Muscle layer of duodenum (tissue), 2 donors: ENCODE results near the gene MAP7.
"Not testable (repeated sequence)": the region's sequence is repeated elsewhere in the genome, so short reads cannot be mapped to it uniquely, and the experiment has no call there.

Source experiments
- H3K27ac ChIP-seq: one replicate; pipeline ENCODE4 v1.7.0; 2013; ENCODE audit warnings: mild to moderate bottlenecking, low read length
- H3K27me3 ChIP-seq: one replicate; pipeline ENCODE4 v1.7.0; 2013; ENCODE audit warnings: low read depth, mild to moderate bottlenecking, control low read depth, low read length
- H3K36me3 ChIP-seq, 2 donors: one replicate each; pipeline ENCODE4 v1.7.0; 2013; ENCODE audit warnings: low read length in 2 of 2, control low read depth in 1 of 2, mild to moderate bottlenecking in 1 of 2; ENCODE audit not compliant: insufficient read depth in 2 of 2, control insufficient read depth in 1 of 2
- H3K4me1 ChIP-seq, 2 donors: one replicate each; pipeline ENCODE4 v1.7.0; 2013; ENCODE audit warnings: low read length in 2 of 2, mild to moderate bottlenecking in 2 of 2, control low read depth in 1 of 2, moderate library complexity in 1 of 2; ENCODE audit not compliant: insufficient read depth in 2 of 2, control insufficient read depth in 1 of 2
- H3K4me3 ChIP-seq, 2 donors: one replicate each; pipeline ENCODE4 v1.7.0; 2013; ENCODE audit warnings: low read length in 2 of 2, low read depth in 1 of 2, mild to moderate bottlenecking in 1 of 2
- H3K9me3 ChIP-seq, 2 donors: one replicate each; pipeline ENCODE4 v1.7.0; 2013; ENCODE audit warnings: low read length in 2 of 2, control low read depth in 1 of 2, mild to moderate bottlenecking in 1 of 2; ENCODE audit not compliant: control insufficient read depth in 1 of 2
- donor health status: healthy.

Gene MAP7

DNA sequence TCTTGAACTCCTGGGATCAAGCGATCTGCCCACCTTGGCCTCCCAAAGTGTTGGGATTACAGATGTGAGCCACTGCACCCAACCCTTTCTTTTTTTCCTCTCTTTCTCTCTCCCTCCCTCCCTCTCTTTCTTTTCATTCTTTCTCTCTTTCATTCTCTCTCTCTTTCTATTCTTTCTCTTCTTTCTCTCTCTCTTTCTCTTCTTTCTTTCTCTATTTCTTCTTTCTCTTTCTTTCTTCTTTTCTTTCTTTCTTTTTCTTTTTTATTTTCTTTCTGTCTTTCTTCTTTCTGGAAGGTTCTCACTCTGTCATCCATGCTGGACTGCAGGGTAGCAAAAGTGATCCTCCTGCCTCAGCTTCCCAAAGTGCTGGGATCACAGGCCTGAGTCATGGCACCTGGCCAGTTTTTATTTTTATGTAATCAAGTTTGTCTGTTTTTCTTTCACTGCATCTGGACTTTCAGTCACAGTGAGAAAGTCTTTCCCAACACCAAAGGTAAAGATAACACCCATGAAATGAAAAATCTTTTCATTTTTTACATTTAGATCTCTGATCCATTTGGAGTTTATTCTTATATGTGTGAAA, 240.4 kb downstream of the MAP7 start:
- Histone ChIP-seq H3K27me3 (no peaks in the 10 kb centered on the region), H3K27ac (no peak overlapping the region), H3K4me1 (no peaks in the 10 kb centered on the region), H3K9me3 (no peaks in the 10 kb centered on the region), H3K4me3 (no peak overlapping the region), H3K36me3 (no peaks in the 10 kb centered on the region)

DNA sequence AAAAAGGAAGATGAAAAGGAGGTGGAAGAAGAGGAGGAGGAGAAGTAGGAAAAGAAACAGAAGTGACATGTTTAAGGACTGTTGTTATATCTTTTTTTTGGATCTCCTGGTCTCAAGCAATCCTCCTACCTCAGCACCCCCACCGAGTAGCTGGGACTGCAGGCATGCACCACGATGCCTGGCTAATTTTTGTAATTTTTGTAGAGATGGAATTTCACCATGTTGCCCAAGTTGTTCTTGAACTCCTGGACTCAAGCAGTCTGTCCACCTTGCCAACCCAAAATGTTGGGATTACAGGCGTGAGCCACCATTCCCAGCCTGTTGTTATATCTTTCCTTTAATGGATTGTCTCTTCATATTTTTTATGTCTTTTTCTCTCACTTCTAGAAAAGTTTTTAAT, 241.1 kb downstream of the MAP7 start:
- Histone ChIP-seq H3K27ac (no peak overlapping the region), H3K27me3 (no peaks in the 10 kb centered on the region), H3K4me1 (no peaks in the 10 kb centered on the region), H3K4me3 (no peak overlapping the region), H3K9me3 (no peaks in the 10 kb centered on the region), H3K36me3 (no peaks in the 10 kb centered on the region)

DNA sequence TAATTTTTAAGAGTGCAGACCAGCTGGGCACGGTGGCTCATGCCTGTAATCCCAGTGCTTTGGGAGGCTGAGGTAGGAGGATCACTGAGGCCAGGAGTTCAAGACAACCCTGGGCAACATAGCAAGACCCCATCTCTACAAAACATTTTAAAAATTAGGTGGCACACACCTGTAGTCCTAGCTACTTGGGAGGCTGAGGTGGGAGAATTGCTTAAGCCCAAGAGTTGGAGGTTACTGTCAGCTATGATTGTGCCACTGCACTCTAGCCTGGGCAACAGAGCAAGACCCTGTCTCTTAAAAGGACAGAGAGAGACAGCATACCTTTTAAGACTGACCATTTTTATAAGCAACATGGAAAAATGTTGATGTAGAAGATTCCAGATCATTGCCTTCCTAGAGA, 241.8 kb downstream of the MAP7 start:
- not testable (repeated sequence) for H3K4me1 ChIP-seq, H3K4me3 ChIP-seq

DNA sequence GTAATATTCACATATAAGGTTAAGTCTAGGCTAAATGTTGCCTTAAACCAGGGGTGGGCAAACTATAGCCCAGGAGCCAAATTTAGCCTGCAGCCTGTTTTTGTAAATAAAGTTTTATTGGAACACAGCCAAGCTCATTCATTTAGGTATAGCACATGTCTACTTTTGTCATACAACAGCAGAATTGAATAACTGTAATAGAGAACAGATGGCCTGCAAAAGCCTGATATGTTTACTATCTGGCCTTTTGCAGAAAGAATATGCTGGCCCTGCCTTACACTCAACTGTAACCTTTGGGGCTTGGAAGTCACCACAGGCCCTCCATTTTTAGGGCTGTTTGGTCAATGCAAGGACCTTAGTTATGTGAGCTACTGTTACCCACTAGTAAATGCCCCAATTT, 242.9 kb downstream of the MAP7 start:
- no peaks in the 10 kb centered on the region for H3K36me3 ChIP-seq
- no peaks in the 10 kb centered on the region for H3K27me3 ChIP-seq
- no peak overlapping the region for H3K27ac ChIP-seq
- no peaks in the 10 kb centered on the region for H3K9me3 ChIP-seq
- no peaks in the 10 kb centered on the region for H3K4me1 ChIP-seq
- H3K4me3 ChIP-seq: no peak overlapping the region

More for the DNA sequence above, 241.8 kb downstream of the MAP7 start:
- not testable (repeated sequence) for H3K36me3 ChIP-seq, H3K9me3 ChIP-seq, H3K27me3 ChIP-seq, H3K27ac ChIP-seq

DNA sequence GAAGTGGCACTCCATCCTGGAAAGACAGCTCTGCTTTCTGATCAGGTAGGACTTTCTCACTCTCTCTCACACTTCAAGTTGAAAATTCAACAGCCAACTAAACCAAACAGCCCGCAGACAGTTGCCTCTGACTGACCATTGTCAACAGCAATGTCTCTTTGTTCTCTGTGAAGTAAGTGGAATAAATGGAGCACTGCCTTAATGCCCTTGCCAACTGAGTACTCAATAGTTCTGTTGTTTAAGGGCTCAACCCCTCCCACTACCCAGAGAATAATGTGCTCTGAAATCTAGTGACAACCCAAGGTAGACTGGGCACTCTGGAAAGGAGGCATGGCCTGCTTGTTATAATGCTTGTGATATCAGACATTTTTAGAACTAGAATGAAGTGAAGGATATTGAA, 243.8 kb downstream of the MAP7 start:
- no peak overlapping the region for H3K27ac ChIP-seq
- no peaks in the 10 kb centered on the region for H3K36me3 ChIP-seq
- H3K27me3 ChIP-seq: no peaks in the 10 kb centered on the region
- H3K4me3 ChIP-seq: no peak overlapping the region
- no peaks in the 10 kb centered on the region for H3K9me3 ChIP-seq
- H3K4me1 ChIP-seq: no peaks in the 10 kb centered on the region

DNA sequence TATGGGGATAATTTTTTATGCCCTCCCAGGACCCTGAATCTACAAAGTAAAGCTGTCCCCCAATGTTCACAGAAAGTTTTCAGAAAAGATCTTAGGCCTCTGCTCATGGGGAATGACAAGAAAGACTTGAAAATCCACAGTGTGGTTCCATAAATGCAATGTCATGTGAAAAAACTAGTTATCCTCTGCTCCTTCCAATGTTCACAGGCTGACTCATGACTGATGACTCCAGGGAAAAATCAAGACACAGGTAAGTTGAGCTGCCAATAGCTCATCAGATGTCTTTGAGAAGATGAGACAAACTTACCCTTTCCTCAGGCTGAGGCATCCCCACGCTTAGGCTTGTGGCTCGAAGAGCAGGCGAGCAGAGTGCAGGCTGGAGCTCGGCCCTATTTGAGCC, 245.8 kb downstream of the MAP7 start:
- Histone ChIP-seq H3K27me3 (no peaks in the 10 kb centered on the region), H3K4me1 (no peaks in the 10 kb centered on the region), H3K27ac (no peak overlapping the region), H3K9me3 (no peaks in the 10 kb centered on the region), H3K36me3 (no peaks in the 10 kb centered on the region), H3K4me3 (no peak overlapping the region)

DNA sequence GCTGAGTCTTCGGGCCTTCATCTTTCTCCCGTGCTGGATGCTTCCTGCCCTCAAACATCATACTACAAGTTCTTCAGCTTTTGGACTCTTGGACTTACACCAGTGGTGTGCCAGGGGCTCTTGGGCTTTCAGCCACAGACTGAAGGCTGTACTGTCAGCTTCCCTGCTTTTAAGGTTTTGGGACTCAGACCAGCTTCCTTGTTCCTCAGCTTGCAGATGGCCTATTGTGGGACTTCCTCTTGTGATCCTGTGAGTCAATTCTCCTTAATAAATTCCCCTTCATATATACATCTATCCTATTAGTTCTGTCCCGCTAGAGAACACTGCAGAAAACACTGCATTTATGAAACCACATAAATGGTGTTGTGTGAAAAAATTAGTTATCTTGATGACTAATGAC, 246.7 kb downstream of the MAP7 start:
- Histone ChIP-seq H3K4me1 (no peaks in the 10 kb centered on the region), H3K27ac (no peak overlapping the region), H3K36me3 (no peaks in the 10 kb centered on the region), H3K4me3 (no peak overlapping the region), H3K9me3 (no peaks in the 10 kb centered on the region), H3K27me3 (no peaks in the 10 kb centered on the region)

DNA sequence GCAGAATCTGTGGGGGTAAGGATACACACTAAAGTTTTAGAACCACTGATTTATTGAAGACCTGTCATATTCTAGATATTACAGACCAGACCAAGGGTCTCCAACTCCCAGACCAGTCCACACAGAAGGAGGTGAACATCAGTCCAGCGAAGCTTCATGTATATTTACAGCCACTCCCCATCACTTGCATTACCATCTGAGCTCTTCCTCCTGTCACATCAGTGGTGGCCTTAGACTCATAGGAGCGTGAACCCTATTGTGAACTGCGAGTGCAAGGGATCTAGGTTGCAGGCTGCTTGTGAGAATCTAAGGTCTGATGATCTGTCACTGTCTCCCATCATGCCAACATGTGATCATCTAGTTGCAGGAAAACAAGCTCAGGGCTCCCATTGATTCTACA, 255.6 kb downstream of the MAP7 start:
- Histone ChIP-seq H3K27ac (no peak overlapping the region), H3K36me3 (peaks cover 0 to 11% of the 10 kb centered on the region in 2 donors), H3K27me3 (no peaks in the 10 kb centered on the region), H3K4me3 (no peak overlapping the region), H3K4me1 (peaks cover 4 to 7% of the 10 kb centered on the region in 2 donors), H3K9me3 (no peaks in the 10 kb centered on the region)
